ENCODE results near the gene ZNF536. TPM values are rescaled to one million over a fixed set of nuclear protein-coding genes. Genes with fewer than 3 reads are reported as not detected.

Gene ZNF536
- total RNA-seq, 1 experiment from 2014 or later = not detected

DNA sequence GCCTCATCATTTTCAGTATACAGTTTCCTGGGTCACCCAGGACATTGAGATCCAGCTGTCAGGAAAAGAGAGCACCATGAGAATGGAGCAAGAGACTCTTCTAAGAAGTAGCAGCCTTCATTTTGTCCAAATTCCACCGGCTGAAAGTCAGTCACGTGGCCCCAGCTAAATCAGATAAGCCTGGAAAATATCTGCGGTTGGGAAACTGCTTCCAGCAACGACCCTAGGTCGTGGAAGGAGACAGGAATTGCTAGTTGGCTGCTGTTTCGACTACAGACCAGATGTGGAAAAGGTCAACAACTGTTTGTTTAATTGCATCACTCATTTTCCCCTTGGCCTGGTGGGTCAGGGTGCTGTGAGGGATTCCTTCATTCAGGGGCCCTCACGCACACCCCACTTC, 107.0 kb downstream of the ZNF536 start:
- Mint-ChIP-seq H3K36me3 (ENCODE audit: insufficient read depth in 1 of 3, low read depth in 3 of 3) (no peaks in the 10 kb centered on the region), H3K27ac (peak overlapping the region in 1 of 3 experiments; percentile 38; a peak in 1 of 7 replicates), H3K27me3 (ENCODE audit: low read depth) (peaks cover 8% of the 10 kb centered on the region), H3K9me3 (no peaks in the 10 kb centered on the region; a peak in 1 of 5 replicates), H3K4me1 (0 out of 4 replicates have a peak, but pooled peaks cover 0 to 7% of the 10 kb centered on the region in 2 experiments), H3K4me3 (no peak overlapping the region)
- no peak overlapping the region for H4K91ac ChIP-seq (ENCODE audit: insufficient read length, low read depth, low read length)
- no peaks in the 10 kb centered on the region for H3K23me2 ChIP-seq (ENCODE audit: insufficient read length, low read depth, low read length, poor library complexity, severe bottlenecking)
- no peaks in the 10 kb centered on the region for H3K79me1 ChIP-seq (ENCODE audit: insufficient read depth, low read depth, low read length, poor library complexity, severe bottlenecking)
- no peak overlapping the region for H2BK12ac ChIP-seq (ENCODE audit: insufficient read length, low read depth, low read length)
- H3K27me3 ChIP-seq (ENCODE audit: insufficient read depth, low read length) = no peaks in the 10 kb centered on the region
- no peak overlapping the region for H3K4ac ChIP-seq (ENCODE audit: low read depth, low read length)
- H3K23ac ChIP-seq (ENCODE audit: insufficient read length, low read depth, low read length) = no peak overlapping the region
- no peak overlapping the region for H3K4me2 ChIP-seq (ENCODE audit: insufficient read depth, insufficient read length, low read length)
- H2AK5ac ChIP-seq (ENCODE audit: insufficient read length, low read length) = no peak overlapping the region
- H3K14ac ChIP-seq (ENCODE audit: insufficient read depth, low read length) = peak overlapping the region; percentile 24; the same call in 1 of the 2 replicates
- TF ChIP-seq, protein P1, sequence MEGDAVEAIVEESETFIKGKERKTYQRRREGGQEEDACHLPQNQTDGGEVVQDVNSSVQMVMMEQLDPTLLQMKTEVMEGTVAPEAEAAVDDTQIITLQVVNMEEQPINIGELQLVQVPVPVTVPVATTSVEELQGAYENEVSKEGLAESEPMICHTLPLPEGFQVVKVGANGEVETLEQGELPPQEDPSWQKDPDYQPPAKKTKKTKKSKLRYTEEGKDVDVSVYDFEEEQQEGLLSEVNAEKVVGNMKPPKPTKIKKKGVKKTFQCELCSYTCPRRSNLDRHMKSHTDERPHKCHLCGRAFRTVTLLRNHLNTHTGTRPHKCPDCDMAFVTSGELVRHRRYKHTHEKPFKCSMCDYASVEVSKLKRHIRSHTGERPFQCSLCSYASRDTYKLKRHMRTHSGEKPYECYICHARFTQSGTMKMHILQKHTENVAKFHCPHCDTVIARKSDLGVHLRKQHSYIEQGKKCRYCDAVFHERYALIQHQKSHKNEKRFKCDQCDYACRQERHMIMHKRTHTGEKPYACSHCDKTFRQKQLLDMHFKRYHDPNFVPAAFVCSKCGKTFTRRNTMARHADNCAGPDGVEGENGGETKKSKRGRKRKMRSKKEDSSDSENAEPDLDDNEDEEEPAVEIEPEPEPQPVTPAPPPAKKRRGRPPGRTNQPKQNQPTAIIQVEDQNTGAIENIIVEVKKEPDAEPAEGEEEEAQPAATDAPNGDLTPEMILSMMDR (conservative IDR thresholded peaks at IDR 0.05) = no peak
- no peaks in the 10 kb centered on the region for H3K4me1 ChIP-seq (ENCODE audit: insufficient read depth, low read length)
- no peak overlapping the region for H2BK120ac ChIP-seq (ENCODE audit: low read depth, low read length, poor library complexity, severe bottlenecking)
- no CpG with 5 or more reads among the region's 7 CpGs for WGBS (ENCODE audit: extremely low coverage, insufficient read length, low lambda C conversion rate)
- H3K27ac ChIP-seq (ENCODE audit: insufficient read length, low read depth, low read length) = no peak overlapping the region
- no peak overlapping the region for H2BK15ac ChIP-seq (ENCODE audit: low read depth, low read length)
- H4K5ac ChIP-seq (ENCODE audit: insufficient read length, low read depth, low read length) = no peak overlapping the region
- no peak overlapping the region for H3T11ph ChIP-seq (ENCODE audit: low read length)
- H4K8ac ChIP-seq (replicated peaks; ENCODE audit: insufficient read length, low read depth, low read length) = no peak overlapping the region
- no peak overlapping the region for H2AFZ ChIP-seq (ENCODE audit: low read length)
- H4K20me1 ChIP-seq (ENCODE audit: control insufficient read depth, insufficient read depth, insufficient read length) = no peaks in the 10 kb centered on the region
- no peak overlapping the region for H2BK20ac ChIP-seq (ENCODE audit: low read depth, low read length, poor library complexity, severe bottlenecking)
- no peak overlapping the region for H3K9ac ChIP-seq (ENCODE audit: extremely low read depth, insufficient read length, low read length)
- DNase-seq = no peak
- H3K18ac ChIP-seq (ENCODE audit: insufficient read length, low read depth, low read length) = no peak overlapping the region
- H2BK5ac ChIP-seq (ENCODE audit: insufficient read length, low read length) = no peak overlapping the region
- H3K9me3 ChIP-seq (ENCODE audit: control insufficient read depth, low read depth, low read length) = no peaks in the 10 kb centered on the region
- no peak overlapping the region for H3K56ac ChIP-seq (ENCODE audit: insufficient read length, low read depth, low read length)
- no peaks in the 10 kb centered on the region; the same call in 1 of the 2 replicates for H3K79me2 ChIP-seq (ENCODE audit: insufficient read depth, low read length)

Measured in H9 (cell line).